Inferior parietal cortex (tissue), 1 donor: ENCODE measurements around the gene TCEA2.

Experiments used
- DNase-seq: peaks from one replicate; pipeline ENCODE4 v3.0.0-alpha.2; 2016; ENCODE audit errors: extremely low spot score

Gene TCEA2

GRCh38 chr20:64093013-64093503 lies 30.1 kb downstream of the TCEA2 start:
- no peak for DNase-seq

DNA sequence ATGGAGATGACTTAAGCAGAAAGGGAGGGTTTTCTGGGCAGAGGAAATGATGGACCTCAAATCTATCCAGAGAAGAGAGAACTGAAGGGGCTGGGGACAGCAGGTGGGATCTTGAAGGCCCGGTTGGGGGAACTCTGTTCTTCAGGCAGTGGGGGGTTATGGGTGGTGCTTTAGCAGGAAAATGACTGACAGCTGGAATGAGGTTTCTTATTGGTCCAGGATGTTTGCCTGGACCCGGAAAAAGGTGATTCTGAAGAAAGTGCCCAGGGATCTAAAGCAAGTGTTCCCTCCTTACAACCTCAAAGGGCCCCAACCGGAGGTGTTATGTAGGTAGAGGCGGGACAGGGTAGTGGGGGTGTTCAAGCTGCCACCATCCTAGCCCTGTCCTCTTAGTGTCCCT lies 32.5 kb downstream of the TCEA2 start:
- no peak for DNase-seq

GRCh38 chr20:64095927-64096326 lies 32.9 kb downstream of the TCEA2 start:
- no peak for DNase-seq

GRCh38 chr20:64096535-64096934 lies 33.5 kb downstream of the TCEA2 start:
- no peak for DNase-seq

GRCh38 chr20:64098471-64099013 lies 35.5 kb downstream of the TCEA2 start:
- DNase-seq = no peak

DNA sequence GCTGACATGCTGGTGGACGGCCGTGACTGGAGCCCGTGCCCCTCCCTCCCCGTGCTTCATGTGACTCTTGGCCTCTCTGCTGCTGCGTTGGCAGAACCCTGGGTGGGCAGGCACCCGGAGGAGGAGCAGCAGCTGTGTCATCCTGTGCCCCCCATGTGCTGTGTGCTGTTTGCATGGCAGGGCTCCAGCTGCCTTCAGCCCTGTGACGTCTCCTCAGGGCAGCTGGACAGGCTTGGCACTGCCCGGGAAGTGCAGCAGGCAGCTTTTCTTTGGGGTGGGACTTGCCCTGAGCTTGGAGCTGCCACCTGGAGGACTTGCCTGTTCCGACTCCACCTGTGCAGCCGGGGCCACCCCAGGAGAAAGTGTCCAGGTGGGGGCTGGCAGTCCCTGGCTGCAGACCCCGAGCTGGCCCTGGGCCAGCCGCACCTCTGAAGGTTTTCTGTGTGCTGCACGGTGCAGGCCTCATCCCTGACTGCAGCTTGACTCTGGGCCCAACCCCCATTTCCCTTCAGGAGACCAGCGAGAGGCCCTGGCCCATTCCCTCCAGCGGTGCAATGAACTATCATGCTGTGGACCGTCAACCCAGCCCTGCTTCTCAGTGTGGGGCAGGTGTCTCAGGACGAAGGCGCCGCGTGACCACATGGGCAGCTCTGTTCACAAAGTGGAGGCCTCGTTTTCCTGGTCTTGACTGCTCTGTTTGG lies 36.2 kb downstream of the TCEA2 start:
- DNase-seq = no peak

DNA sequence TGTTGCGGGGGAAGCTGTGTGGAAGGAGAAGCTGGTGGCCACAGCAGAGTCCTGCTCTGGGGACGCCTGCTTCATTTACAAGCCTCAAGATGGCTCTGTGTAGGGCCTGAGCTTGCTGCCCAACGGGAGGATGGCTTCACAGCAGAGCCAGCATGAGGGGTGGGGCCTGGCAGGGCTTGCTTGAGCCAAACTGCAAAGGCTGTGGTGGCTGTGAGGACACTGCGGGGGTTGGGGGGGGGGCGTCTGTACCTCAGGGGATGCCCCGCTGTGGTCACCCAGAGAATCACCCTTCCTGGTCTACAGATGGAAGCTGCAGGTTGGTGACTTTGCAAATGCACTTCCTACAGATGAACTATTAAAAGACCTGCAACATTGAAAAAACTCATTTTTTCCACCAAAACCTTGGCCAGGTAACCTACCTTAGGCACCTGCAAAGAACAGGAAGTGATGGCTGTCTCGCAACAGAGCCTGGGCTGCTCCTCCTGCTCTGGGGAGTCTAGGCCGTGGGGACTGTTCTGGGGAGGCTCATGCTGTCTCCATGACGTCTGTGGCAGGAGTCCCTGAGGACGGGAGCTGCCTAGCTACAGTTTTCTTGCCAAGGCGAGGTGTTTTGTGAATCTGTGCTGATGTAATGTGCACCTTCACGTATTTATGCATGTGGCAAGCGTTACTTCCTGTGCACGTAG lies 37.0 kb downstream of the TCEA2 start:
- no peak for DNase-seq

GRCh38 chr20:64100566-64100888 lies 37.5 kb downstream of the TCEA2 start:
- no peak for DNase-seq

- no peak for DNase-seq
These were observed 38.1 kb downstream of the TCEA2 start for GRCh38 chr20:64100946-64101688.

DNA sequence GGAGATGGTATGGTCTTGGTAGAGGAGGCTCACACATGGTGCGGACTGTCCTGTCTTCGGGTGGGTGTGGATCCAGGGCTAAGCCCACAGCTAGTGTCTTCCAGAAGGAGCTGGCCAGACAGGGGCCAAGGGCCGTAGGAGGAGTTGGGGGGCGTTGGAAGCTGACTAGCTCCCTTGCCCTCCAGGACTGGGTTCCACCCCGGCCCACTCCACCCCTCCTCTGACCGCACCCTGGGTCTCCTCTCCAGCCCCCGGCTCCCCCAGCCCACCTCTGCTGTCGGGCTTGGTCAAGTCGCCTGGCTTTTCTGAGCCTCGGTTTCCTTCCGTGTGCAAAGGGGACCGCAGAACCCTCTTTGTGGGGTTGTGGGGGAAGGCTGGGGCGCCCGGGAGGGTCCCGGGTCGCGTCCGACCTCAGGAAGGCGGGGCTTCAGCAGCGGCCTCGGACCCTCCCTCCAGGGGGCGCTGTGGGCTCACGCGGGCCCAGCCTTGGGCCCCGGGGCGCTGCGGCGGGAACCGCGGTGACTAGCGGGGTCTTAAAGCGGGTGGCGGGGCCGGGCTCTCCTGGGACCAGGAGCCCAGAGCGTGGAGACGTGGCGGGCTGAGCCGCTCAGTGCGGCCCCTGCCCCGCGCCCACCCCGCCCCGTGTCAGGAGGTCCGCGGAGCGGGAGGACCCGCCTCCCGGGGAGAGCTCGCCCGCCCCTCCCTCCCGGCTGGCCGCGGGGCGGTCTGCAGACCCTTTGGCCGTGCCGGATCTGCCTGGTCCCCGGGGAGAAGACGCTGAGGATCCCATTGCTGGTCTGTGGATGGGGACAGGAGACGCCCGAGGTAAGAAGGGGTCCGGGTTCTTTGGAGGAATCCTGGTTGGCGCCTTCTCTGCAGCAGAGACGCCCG lies 39.0 kb downstream of the TCEA2 start:
- DNase-seq = no peak

DNA sequence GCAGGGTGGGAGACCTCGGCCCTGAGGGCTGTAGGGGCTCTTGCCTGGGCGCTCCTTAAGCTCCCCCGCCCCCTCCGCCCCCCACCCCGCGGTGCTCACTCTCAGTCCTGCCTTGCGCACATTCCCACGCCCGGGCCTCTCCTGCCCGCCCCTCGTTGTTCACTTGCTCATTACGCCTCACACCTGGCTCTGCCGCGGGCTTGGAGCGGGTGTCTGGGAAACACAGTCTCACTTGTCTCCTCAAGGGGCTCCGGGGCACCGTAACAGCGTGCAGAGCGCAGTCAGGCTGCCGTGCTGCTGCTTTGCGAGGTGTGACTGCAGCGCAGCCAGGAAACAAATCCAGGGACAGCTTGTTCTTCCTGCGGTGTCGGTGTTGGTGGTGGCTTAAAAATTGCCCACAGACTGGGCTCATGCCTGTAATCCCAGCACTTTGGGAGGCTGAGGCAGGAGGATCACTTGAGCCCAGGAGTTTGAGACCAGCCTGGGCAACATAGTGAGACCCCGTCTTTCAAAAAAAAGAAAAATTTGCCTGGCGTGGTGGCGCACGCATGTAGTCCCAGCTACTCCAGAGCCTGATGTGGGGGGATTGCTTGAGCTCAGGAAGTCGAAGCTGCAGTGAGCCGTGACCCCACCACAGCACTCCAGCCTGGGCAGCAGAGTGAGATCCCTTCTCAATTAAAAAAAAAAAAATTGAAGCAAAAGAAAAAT lies 39.8 kb downstream of the TCEA2 start:
- no peak for DNase-seq

GRCh38 chr20:64103871-64104666 lies 41.1 kb downstream of the TCEA2 start:
- DNase-seq = no peak

GRCh38 chr20:64104667-64105451 lies 41.9 kb downstream of the TCEA2 start:
- DNase-seq = no peak

DNA sequence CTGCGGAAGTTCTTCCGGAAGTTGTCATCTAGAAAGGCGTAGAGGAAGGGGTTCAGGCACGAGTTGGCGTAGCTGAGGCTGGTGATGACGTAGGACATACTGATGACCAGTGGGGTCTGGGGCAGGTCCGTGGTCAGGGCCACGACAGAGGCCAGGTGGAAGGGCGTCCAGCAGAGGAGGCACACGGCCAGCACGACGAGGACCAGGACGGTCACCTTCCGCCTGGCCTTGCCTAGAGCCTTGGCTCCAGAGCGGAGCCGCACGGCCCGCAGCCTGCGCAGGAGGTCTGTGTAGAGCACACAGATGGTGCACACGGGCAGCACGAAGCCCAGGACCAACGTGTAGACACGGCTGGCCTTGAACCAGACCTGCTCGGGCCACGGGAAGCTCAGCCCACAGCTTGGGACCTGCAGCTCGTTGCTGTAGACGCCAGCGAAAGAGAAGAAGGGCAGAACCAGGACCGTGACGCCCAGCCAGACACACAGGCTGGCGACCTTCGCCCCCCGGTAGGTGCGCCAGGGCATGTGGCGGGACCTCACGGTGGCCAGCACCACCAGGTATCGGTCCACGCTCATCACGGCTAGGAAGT lies 42.9 kb downstream of the TCEA2 start:
- no peak for DNase-seq

- no peak for DNase-seq
These were observed 43.5 kb downstream of the TCEA2 start for GRCh38 chr20:64106435-64106961.

DNA sequence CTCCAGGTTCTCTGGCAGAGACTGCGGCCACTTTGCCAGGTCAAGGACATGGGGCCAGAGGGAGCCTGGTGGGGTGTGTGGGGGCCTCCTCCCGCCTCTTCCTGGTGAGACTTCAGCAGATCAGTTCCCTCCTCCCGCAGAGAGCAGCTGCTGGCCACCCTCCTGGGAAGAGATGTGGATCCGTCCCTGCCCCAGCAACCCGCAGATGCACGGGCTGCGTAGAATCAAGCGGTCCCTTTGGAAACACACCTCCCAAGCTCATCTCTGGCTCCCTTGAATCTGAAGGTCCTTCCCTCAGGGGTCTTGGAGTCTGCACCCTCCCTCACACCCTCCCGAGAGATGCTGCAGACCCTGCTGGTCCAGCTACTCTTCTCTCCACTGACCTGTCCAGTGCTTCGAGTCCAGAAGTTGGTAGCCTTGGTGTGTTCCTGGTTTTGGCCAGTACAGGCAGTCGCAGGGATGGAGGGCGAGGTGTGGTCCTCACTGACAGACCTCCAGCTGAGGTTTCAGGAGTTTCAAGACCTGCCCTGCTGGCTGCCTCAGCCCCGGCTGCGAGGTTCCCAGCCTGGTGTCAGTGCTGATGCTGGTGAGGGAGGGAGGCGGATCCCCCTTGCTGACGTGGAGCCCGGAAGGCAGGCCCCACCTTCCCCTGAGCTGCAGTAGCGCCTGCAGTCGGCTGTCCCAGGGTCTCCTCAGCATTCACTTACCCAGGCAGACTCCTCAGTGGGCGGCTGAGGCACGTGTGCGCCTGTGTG lies 44.2 kb downstream of the TCEA2 start, which contains the start of gene NPBWR2:
NPBWR2 (minus strand) TSS at position 585 of the 755 bp plus-strand sequence. CDS start 734 bp downstream, outside the sequence.
- DNase-seq = no peak

GRCh38 chr20:64107736-64108457 lies 44.9 kb downstream of the TCEA2 start:
- DNase-seq = no peak
